ENCODE measurements around the gene DSG3.
"Not testable (repeated sequence)": the region's sequence is repeated elsewhere in the genome, so short reads cannot be mapped to it uniquely, and the experiment has no call there.

The DSG3 gene

DNA sequence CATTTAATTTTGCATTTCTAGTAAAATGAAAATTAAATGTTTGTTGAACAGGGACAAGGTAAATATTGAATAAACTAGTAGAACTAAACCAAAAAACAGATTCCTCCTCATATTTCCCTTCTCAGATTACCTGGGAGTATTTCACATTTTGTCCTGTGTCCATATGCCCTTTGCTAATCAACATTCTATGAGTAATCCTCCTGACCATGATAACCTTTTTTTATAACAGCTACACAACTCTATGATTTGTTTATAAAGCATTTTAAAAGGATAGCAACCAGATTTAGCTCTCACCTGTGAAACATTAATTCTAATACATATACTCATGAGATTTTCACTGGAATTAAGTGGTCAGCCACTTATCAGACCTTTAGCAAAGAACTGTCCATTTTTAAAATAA, 43.3 kb downstream of the DSG3 start:
- DNase-seq (ENCODE audit: low read depth in 2 of 2): no peak

DNA sequence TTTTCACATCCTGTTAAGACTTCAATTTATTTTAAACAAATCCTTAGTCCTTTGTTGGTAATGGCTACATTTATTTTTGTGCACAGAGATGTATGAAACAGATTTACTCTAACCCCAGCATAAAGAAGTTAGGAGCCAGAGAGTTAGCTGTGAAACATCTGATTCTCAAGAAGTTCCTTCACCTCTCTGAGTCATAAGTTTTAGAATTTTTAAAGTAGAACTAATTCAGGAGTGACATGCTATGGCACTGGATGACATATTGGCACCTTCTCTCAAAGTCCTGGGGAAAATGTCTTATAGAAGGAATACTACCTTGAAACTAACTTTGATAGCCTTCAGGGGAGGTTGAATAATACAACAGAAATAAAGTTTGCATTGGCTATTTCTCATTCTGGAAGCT, 44.0 kb downstream of the DSG3 start:
- no peak for DNase-seq (ENCODE audit: low read depth in 2 of 2)

DNA sequence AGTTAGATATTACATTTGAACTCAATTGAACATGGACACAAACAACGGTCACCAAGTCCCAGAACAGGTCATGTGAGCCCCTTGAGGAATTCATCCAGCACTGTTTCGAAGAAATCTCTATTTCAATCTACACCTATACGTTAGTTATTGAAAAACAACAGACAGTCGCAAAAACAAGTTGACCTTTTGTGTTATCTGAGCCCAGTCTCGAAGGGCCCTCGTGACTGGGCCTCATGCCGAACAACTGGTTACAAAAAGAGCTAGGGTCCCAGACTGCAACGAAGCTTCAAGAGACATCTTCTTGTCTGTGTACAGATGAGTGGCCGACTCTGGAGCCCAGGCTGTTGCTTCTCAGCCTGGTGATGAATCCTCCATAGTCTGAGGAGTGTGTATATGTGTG, 45.1 kb downstream of the DSG3 start:
- DNase-seq (ENCODE audit: low read depth in 2 of 2): no peak

DNA sequence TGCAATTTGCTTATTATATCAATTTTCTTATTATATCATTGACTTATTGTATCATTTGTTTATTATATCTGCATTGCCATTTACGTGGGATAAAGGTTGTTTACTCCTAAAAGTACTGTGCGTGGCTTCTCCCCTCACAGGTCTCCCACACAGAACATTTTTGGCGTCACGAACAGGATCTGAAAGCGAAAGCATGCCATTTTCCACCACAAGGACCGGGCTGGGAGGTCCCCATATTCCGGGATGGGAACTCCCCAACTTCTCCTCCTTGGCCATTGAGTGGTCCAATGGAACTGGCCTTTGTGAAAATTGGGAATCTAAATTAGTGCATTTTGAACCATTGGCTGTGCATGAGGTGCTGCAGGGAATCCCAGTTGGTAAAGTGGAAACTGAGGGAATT, 45.6 kb downstream of the DSG3 start:
- no peak for DNase-seq (ENCODE audit: low read depth in 2 of 2)

DNA sequence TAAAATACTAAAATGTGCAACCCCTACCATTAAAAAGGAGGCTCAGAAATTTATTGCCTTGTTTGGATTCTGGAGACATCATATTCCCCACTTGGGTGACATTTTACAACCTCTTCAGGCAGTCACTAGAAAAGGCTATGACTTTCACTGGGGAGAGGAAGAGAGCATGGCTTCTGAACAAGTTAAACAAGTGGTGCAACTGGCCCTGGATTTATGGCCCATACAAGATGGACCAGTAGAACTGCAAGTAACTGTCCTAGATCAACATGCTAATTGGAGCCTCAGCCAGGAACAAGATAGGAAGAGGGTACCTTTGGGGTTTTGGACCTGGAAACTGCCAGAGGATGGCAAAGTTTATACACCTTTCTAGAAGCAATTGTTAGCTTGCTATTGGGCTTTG, 46.4 kb downstream of the DSG3 start:
- no peak for DNase-seq (ENCODE audit: low read depth in 2 of 2)

DNA sequence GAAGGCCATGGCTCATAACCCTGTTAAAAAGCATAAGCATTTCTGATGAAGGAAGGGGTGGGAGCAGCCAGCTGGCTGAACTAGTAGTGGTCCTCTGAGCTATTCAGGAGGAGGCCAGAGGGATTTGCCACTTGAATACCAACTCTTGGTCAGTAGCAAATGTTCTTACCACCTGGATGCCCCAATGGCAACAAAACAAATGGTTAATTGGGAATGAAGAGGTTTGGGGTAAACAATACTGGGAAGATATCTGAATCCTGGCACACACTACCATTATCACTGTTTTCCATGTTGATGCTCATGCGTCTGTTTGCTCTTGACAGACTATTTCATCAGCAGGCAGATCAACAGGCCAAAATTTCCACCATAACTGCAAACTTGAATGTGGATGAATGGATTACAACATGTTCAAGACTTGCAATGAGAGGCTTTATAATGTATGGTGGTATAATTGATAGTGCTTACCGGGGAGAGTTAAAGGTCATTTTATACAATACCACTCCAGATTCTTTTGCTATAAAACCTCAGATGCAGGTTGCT, 47.2 kb downstream of the DSG3 start:
- not testable (repeated sequence) for DNase-seq (ENCODE audit: low read depth in 2 of 2)

DNA sequence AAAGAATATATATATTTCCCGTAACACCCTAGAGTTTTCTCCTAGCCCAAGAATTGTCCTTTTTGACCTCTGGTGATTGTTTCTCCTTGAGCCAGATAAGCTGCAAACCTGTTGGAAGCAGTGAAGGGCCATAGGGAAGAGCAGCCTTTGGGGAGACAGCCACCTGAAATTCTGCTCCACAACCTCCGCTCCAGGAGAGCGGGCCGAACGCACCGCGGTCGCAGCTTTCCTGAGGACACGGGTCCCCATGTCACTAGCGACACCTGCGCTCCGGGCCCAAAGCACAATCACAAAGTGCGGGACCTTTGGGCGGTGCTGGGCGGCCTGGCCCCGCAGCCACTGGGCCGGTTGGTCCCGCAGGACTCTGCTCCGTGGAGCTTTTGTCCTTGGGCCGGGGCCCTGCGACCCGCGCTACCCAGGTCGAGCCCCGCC, 49.9 kb downstream of the DSG3 start:
- DNase-seq (ENCODE audit: low read depth in 2 of 2): no peak

DNA sequence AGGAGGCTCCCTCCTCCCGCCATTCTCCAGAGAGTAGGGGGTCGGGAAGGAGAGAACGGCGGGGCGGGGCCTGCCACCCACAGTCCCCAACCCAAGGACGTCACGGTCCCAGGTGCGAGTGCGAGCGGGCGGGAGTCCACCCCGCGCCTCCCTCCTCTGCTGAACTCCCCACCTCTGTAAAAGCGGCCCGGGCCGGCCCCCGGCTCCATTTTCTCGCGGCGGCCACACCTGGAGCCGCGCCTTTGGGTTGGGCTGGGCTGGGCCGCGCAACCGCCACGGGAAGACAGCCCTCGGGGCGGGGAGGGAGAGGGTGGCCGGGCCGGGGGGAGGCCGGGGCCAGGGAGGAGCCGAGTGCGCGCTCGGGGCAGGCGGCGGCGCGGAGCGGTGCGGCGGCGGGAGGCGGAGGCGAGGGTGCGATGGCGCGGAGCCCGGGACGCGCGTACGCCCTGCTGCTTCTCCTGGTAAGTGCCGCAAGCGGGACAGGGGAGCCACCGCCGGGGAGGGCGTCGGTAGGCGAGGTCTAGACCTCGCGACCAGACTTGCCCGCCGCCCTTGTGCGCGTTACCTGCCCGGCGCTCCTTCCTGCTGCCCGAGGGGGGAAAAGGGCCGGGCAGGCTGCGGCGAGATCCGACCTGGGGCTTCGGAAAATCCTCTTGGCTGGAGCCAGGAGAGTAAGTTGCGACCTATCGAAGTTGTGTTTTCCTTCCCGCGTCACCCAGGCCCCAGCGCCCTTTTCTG, 50.5 kb downstream of the DSG3 start, which contains the start of gene DSG2:
Gene DSG2, plus strand, starts transcription at position 342 of the 738 bp plus-strand sequence. Its CDS starts 75 bp downstream, at position 417.
- no peak for DNase-seq (ENCODE audit: low read depth in 2 of 2)

DNA sequence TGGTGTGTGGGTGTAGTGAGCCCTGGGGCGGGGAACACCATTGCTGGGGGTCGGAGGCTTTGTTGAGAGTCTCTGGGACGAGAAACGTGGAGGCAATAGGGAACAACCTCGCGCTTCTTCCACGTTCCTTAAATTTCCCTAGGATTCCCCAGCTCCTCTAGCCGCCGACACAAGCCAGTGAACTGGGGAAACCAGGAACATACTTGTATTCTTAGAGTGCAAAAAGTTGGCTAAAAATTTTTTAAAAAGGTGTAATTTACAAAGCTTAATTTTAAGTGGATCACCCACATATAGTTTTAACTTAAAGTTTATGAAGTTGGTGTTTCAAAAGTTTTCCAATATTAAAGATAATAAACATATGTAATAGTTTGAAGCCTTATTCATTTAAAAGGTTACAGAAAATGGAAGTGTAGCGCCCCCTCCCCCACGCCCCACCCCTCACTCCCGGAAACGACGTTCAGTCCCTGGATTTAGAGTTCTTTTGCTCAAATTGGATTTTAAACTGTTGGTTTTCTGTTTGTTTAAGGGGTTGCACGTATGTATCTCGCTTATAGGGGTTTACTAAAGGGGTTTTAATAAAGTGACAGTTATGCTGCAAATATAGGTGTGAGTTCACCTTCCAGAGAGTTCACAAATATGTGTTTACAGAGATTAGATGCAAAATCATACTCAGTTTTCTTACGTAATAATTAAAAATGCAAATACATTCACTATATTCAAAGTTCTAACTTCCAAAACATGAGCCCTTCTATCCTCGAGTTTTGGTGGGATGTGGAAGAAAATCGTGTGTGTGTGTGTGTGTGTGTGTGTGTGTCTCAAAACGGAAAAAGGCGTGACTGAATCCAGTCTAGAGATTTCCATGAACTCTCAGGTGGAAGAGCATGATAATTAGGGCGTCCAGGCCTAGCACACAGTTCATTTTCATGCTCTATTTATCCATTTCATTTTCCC, 51.3 kb downstream of the DSG3 start:
- no peak for DNase-seq (ENCODE audit: low read depth in 2 of 2)

DNA sequence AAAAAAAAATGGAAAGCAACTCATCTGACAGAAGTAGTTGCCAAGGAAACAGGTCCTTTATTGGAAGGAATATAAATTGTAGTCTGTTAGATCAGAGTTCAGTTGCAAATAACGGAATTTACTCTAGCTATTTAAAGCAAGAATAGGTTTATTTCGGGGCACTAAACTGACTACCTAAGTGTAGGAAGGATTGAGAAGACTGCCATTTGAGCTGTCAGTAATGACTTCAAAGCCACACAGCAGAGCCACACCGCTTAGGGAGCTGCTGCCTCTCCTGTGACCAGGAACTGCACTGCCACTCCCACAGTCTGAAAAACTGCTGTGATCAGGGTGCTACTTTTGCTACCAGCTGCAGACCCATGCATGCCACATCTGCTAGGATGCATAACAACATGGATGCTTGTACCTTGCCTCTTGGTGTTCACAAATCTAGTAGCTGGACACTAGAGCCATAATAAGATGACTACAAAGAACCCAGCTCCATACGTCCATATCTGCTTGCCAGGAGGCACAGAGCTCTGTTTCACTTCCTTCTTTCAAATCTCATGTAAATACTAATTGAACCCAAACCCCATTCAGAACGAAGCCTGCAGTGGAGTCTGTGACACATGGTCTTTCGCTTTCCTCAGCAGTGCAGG, 52.6 kb downstream of the DSG3 start:
- no peak for DNase-seq (ENCODE audit: low read depth in 2 of 2)

DNA sequence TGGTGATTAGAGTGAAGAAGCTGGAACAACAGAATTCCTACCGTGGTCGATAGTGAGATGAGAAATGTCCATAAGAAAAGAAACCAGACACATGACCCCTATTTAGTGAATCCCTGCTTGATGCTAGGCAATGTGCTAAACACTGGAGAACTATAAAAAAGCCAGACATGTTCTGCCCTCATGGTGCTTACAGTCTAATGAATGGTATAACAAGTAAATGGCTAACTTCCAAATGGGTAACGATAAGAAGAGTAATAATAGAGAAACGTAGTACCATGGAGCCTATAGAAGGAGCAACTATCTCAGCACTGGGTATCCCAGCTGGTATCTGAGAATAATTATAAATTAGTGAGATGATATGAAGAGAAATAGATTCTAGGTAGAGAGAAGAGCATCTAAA, 55.5 kb downstream of the DSG3 start:
- DNase-seq (ENCODE audit: low read depth in 2 of 2): no peak

DNA sequence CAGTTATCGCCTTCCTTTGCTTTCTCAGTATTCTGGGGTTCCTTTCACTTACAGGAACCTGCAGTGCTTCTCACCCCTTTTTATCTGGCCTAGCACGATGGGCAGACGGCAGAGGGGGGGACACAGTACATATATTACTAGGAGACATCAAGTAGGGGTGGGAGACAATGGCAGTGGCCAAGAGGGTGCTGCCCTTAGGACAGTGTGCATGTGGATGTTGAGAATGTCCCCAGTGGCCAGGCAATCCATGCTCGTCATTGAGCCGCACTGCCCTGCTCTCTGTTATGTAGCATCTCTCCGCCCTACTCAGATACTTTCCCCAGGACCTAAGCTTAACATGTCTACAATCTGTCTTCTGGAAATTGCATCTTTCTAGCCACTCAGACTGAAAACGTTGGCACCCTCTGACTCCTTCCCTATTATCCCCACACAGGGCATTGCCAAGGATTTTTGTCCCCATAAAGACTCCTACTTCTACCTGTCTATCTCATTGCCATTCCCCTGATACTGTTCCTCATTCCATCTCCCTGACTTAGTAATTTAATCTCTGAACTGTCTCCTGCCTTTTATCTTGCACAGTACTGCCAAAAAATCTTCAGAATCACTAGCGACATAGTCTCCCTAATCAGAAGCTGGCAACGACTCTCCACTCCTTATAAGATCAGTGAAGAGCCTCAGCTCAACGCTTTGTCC, 57.1 kb downstream of the DSG3 start:
- no peak for DNase-seq (ENCODE audit: low read depth in 2 of 2)

DNA sequence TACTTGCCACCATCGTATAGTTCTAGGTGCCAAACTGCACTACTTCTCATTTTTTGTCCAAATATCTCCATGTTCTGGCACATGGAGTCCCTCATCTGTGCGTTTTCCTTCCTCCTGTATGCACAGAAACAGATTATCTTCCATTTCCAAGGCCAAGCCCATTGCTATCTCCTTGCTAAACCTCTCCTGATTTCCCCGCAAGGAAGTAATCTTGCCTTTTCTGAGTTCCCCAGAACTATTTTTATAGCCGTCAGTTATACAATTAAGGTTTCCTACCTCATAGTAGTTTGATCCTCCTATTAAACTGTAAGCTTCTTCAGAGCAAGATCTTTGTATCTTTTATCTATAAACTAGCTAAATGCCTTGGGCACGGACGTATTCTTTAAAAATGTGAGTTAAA, 57.6 kb downstream of the DSG3 start:
- no peak for DNase-seq (ENCODE audit: low read depth in 2 of 2)

DNA sequence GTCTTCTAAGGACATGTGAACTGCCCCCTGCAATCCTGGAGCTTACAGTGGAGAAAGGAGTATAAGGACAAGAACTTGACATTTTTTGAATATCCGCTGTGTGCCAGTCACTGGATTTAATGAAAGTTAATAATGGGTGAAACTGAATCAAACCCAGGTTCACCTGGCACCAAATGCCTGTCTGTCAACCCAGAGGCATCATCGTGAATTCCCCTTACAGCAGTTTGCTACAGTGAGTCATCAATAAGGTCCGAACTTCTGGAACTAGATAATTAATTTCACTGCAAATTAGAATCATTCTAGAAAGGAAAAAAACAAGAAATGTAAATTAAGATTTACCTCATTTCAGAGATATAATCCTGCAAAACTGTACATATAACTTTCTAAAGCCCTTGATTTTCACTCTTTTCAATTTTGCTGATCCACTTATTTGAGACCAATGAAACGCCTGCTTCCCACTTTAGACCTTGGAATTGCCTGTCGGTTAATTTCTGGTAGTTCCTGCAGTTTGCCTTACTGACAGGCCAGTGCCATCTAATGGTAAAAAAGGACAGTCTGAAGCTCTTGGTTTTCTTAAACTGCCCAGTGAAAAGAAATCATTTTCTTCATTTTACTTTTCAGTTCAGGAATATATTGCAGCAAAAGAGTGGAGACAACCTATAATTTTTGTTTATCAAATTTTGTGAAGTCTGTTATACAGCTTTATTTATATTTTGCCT, 58.6 kb downstream of the DSG3 start:
- no peak for DNase-seq (ENCODE audit: low read depth in 2 of 2)

DNA sequence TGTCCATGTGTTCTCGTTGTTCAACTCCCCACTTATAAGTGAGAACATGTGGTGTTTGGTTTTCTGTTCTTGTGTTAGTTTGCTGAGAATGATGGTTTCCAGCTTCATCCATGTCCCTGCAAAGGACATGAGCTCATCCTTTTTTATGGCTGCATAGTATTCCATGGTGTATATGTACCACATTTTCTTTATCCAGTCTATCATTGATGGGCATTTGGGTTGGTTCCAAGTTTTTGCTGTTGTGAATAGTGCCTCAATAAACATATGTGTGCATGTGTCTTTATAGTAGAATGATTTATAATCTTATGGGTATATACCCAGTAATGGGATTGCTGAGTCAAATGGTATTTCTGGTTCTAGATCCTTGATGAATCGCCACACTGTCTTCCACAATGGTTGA, 59.6 kb downstream of the DSG3 start:
- DNase-seq (ENCODE audit: low read depth in 2 of 2): not testable (repeated sequence)

DNA sequence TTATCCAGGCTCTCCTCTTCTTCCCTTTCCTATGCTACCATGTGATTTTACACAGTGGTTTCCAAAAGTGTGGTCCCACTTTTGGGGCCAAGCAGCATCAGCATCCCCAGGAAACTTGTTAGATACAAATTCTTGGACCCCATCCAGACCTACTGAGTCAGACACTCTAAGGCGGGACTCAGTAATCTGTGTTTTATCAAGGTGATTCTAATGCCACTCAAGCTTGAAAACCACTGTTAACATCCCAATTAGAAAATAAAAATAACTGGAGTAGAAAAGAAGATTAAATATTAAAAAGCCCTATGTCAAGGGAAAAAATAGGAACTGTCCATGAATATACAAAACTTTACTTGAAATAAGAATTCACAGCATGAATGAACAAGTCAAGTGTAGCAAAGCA, 61.2 kb downstream of the DSG3 start:
- no peak for DNase-seq (ENCODE audit: low read depth in 2 of 2)

DNA sequence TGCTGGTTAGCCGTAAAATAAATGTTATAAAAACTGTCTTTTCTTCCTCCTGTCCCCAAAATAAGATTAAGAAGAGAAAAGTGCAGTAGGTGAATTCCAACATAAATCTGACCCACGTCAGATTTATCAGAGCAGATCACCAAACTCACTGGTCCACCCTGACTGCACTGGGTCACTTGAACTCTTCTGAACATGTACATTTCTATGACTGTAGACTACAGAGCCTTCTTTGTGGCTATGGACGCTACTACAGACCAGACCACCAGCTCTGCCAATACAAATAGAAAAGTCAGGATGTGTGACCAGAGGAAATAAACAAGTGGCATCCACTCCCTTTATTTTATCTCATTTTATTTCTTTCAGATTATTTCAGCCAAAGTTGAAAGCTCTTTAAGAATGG, 62.0 kb downstream of the DSG3 start:
- DNase-seq (ENCODE audit: low read depth in 2 of 2): no peak

DNA sequence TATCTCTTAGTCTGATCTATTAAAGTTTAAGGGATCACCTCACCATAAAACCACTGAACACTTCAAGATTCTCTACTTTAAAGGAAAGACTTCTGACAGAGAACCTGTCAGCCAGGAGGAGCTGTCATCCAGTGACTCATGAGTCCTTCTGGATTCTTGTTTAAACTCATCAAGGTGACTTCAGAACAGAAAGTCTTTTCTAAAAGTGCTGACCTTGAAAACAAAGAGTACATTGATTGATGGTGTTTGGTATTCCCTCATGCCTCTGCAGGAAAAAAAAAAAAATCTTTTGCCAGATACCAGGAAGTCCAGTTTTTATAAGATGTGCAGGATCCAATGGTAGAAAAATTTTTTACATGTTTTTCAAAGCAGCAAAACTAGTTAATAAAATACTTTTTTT, 62.8 kb downstream of the DSG3 start:
- no peak for DNase-seq (ENCODE audit: low read depth in 2 of 2)

DNA sequence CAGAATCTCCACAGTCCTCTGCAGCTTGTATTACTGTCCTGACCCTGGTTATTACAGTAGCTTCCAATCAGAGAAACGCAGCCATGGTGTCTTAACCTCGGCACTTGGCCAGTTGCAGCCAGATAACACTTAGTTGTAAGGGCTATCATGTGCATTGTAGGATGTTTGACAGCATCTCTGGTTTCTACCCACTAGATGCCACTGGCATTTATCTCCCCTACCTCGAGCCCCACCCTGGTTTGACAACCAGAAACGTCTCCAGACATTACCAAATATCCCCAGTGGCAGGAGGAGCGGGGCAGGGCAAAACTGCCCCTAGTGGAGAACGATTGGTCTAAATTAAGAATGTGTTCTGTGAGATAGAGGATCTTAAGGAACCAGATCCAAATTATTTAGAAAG, 63.6 kb downstream of the DSG3 start:
- no peak for DNase-seq (ENCODE audit: low read depth in 2 of 2)

DNA sequence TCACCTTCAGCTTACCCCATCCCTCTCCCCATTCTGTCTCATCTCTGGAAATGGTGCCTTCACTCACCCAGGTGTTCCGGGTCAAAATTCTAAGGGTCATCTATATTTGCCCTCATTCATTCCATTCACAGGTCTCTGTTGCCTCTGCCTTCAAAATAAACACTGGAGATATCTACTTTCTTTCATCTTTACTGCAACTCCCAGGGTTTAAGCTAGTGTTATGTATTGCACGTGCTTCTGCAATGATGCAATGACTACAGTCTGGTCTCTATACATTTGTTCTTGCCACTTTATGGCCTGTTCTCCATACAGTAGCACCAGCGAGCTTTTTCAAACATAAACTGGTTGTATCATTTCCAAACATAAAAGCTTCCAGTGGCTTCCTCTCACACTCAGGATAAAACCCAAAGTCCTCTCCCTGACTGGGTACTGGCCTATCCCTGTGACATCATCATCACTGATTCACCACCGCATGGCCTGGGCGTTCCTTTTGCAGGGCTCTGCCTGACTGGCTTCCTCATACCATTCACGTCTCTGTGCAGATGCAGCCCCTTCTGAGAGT, 64.7 kb downstream of the DSG3 start:
- no peak for DNase-seq (ENCODE audit: low read depth in 2 of 2)
